HG03139 (cell line): ENCODE results near the gene MORC2.

Experiments used
- ATAC-seq: cut with Tn5 transposase; IDR thresholded peaks from one replicate; pipeline ENCODE4 v1.9.1; 2021; ENCODE audit not compliant: unreplicated experiment

MORC2 gene

DNA sequence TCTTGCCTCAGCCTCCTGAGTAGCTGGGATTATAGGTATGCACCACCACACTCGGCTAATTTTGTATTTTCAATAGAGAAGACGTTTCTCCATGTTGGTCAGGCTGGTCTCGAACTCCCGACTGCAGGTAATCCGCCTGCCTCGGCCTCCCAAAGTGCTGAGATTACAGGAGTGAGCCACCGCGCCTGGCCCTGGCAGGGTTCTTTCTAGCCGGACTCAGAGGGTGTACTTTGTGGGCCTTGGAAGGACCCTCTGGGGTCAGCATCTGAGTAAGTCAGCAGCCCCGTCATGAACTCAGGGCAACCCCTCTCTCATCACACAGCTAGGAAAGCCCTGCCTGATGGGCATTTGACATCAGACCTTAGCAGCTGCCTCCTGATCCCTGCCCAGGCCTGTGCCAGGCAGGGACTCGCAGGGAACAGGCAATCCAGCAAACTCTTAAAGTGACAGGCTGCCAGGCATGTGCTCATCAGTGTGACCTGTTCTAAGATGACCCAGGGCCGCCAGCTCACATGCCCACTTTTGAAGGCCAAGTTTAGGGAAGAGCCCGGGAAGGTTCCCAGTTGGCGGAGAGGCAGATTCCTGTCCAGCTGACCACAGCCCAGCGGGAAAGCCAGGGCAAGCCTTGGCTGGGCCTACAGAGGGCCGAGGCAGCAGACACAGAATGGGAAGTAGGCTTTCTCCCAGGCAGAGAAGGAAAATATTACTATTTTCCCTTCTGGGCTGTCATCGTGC lies 92.9 kb downstream of the MORC2 start:
- ATAC-seq: no peak
